ENCODE results near the gene C15orf61.

C15orf61 gene

DNA sequence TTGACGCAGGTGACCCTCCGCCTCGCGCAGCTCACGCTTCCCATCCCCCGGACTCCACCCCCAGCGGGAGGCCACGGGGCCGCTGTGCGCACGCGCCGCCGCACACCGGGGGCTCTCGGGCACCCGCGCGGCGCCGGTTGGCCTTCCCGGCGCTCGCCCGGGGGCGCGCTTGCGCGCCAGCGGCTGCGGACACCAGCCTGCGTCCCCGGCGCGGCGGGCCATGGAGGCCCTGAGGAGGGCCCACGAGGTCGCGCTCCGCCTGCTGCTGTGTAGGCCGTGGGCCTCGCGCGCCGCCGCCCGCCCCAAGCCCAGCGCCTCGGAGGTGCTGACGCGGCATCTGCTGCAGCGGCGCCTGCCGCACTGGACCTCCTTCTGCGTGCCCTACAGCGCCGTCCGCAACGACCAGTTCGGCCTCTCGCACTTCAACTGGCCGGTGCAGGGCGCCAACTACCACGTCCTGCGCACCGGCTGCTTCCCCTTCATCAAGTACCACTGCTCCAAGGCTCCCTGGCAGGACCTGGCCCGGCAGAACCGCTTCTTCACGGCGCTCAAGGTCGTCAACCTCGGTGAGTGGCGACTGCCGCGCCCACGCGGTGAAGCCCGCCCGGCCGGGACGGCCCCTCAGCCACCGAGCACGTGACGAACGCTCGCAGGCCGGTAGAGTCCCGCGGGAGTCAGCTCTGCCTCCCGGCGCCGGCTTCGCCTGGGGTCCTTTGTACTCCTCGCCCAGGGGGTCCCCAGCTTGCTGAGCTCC is at the start of gene C15orf61:
Gene C15orf61 (plus strand): TSS at position 103 of the 754 bp plus-strand sequence. CDS start 118 bp downstream, at position 221.
- peak; percentile 77 for DNase-seq

DNA sequence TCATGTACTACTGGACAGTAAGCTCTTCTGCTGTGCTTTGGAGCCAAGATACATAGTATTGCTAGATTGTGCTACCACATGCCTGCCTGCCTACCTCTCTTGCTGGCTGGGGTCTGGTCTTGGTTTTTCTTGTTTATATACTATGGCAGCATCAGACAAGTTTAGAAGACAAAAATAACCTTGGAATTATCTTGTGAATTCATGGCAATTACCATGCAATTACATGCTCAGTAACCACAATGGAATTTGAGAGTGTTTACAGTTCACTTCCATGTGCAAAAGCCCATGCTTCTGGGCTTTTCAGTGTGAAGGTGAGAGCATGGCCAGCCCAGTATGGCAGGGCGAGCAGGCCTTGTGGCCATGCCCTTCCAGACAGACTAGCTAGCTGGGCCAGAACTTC is 48.0 kb upstream of the C15orf61 start:
- no peak for DNase-seq

DNA sequence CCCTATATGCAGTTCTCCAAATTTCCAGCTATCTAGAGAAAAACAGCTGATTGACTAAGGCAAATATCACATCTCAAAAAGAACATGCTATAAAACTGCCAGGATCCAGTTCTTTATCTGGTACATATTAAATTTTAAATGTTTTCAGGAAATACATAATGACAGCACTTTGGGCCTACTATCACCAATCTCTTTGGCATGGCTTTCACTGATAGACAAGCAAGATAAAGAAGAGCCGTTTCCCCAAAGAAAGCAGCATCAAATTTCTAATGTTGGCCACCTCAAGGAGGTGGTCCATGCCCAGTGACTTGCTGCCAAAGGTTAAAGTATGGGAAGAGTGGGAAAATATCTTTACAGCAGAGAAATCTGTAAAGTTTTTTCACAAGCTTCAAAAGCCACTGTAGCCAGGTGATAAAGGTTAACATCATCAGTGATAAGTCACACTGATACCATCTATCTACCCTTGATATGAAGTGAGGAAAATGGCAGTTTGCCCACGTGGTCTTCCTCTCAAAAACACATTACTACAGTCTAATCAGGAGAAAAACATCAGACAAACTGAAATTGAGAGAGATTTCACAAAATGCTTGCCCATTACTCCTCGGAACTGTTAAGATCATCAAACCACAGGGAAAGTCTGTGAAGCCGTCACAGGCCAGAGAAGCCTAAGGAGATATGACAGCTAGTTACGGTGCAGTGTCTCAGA is 46.4 kb upstream of the C15orf61 start:
- no peak for DNase-seq

DNA sequence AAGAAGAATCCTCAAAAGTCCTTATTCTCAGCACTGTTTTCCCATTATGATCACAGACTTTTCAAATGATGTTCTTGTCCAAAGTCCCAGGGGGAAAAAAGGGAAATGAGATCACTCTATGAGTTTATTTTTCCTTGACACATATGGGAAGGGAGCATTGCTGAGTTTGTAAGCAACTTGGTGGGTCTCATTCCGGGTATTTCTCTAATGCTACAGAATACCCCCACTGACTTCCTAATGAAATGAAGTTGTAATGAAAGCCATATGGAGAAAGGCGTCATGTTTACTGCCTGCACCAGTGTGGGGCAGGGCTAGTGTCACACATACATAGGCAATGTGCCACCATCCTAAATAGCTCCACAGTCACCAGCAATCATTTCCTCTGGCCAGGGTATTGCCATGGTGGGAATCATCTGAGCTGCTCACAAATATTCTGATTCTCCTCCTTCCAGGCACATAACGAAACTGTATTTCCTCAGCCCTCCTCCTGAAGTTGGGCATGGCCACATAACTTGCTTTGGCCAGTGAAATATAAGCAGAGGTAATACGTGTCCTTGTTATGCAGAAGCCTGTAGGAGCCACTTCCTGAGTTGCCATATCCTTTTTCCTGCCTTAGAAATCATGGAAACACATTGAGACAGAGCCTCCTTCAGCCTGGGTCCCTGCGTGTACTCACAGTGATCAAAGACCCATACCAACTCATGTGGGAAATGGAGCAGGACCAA is 41.0 kb upstream of the C15orf61 start:
- no peak for DNase-seq

DNA sequence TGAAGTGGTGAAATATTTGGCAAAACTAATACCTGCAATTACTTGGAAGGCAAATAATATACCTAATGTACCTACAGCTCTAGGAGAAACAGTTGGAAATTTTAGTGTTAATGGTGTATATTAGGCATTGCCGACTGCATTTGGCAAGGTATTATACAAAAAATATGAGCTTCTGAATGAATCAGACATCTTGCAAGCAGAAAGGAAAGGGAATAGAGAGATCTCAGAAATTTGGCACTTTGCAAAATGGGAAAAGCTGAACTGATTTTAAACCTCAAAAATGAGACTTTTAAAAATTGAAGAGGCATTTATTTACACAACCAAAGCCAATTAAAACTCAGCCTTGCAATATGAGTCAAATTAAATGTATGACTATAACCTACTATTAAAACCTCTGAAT is 40.2 kb upstream of the C15orf61 start:
- no peak for DNase-seq

DNA sequence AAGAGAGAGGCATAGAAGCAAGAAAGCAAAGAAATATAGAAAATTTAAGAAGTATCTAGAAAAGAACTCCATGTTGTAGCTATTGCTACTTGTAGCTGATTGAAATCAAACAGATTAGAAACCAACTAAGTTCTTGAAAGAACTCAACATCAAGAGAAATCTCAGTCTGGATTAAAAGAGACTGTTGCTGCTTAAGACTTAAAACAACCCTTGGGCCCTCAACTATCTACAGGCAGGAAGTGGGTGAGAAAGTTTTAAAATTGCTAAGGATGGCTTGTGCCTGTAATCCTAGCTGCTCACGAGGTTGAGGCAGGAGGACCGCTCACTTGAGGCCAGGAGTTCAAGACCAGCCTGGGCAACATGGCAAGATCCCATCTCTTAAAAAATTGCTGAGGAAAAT is 39.3 kb upstream of the C15orf61 start:
- no peak for DNase-seq

DNA sequence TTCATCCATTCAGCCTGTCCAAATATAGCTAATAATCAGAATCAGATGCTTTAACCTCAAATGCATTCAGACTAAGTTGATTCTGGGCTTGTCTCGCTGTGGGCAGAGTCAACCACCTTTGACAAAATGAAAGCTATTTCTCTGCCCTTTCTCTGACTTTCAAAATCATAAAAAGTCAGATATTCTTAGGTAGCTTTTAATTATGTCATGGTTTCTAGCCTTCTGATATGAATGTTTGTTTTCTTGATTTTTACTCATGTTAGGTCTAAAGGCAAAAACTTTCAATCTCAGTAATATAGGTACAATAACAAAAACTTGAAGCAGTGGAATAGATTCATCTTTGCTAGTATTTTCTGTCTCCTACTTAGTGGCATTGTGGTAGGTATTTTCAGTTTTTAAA is 25.3 kb upstream of the C15orf61 start:
- DNase-seq = no peak

DNA sequence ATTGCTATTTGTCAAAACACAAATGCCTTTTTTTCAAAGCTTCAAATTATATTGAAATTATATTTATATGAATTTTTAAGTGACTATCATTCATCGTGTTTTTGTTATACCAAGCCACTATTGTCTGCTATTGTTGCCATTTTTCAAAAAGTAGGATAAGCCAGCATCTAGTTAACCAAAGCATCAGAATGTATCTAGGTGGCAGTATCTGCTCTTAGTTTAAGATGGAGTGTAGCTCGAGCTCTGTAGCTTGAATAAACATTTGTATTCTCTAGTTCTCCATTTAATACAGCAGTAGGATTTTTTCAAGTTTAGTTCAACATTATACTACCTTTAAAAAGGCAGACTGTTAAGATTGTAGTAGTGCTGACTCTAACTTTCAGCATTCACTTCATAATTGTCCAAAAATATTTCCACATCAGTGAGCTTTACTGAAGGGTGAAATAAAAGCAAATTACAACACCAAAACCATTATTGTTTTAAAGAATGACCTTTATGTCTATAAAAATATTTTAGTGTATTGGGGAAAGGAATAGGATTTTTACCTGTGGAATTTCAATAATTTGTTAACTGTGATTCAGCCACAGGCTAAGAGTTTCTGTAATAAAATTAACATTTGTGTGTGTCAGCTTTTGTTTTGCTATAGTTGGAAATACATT is 19.6 kb upstream of the C15orf61 start:
- peak; percentile 25 for DNase-seq

DNA sequence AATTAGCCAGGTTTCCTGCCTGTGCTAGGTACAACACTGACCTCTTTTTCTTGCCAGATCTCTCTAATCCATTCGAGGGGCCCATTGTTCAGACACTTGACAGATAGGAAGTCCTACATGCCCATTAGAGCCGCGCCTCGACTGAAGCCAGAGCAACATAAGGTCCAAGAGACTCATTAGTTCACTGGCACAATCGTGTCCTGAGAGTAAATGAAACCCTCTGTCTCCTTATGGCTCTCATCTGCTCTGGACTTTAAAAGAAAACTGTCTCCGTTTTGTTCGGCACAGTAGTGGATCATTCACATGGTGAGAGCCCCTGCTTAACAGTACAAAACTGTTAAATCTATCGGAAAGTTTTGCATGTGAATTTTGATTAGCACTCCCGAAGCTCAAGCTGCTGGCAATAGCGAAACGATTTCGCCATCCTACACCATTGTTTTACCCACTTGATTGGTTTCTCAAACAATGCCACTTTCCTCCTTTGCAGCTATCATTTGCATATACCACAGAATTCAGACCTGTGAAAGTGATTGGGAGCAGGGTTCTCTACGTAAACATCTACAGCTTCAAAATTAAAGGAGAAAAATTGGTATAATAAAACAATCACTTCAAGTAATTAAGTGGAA is 19.0 kb upstream of the C15orf61 start:
- no peak for DNase-seq

DNA sequence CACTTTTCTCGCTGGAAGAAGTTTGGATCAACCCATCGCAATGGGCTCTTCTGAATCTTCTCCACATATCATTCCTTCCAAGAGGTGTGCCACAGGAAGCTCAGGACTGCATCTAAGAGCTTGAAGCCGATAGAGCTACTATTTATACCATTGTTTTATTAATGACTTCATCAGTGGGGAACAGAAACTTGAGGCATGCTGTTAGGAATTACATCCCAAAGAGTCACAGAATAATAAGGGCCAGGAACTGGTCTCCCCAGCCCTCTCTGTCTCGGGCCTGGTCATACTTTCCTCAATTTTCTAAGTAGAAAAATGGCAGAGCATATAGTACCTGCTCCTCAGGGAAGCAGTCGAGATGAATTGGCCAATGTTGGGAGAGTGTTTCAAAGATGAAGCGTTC is 16.9 kb upstream of the C15orf61 start:
- no peak for DNase-seq

DNA sequence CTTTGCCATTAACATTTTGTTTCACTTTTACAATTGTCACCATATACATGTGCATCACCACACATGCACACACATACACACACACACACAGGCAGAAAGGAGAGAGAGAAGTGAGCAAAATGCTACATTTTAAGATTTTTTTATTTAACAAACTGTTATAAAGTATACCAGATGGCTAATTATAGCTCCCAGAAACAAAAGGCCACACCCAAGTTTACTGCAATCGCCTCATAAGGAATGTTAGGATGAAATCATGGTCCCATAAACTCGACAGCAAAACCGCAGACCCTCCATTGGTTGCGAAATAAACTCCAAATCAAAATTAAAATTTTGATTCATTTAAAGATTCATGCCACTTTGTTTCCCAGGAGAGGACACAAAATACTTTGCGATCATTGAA is 16.1 kb upstream of the C15orf61 start:
- peak; percentile 10 for DNase-seq

DNA sequence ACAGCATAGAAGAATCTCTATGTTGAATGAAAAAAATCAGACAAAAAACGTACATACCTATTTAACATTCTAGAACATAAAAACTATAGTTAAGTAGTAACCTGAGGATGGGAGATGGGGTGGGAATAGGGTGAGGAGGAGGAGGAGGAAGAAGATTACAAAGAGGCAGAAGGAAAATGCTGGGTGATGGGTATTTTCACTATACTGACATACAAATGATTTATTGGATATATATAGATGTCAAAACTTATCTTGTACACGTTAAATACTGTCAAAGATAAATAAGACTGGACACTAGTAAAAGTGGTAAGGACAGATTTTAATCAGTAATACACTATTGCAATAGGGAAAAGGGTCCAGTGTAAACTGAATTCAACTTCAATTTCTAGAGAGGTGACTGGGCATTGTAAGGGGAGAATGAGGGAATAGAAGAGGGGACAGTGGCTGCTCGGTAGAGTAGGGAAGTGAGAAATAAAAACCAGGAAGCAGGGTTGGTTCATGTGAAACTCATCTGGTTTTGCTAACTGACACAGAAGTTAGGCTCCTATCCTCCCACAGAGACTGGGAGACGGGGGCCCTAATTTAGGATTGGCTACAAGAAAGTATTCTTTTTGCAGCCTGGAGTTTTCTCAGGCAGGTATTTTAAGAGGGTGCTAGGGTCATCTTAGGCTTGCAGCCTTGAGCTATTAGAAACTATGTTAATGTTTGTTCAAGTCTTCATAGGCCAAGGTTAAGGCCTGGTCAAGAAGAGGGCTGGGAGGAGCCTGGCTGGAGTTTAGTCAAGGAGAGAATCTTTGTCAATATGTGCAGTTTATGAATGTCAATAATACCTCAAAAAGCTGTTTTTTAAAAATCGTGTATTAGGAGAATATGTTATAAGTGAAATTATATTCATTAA is 15.0 kb upstream of the C15orf61 start:
- peak; percentile 75 for DNase-seq

DNA sequence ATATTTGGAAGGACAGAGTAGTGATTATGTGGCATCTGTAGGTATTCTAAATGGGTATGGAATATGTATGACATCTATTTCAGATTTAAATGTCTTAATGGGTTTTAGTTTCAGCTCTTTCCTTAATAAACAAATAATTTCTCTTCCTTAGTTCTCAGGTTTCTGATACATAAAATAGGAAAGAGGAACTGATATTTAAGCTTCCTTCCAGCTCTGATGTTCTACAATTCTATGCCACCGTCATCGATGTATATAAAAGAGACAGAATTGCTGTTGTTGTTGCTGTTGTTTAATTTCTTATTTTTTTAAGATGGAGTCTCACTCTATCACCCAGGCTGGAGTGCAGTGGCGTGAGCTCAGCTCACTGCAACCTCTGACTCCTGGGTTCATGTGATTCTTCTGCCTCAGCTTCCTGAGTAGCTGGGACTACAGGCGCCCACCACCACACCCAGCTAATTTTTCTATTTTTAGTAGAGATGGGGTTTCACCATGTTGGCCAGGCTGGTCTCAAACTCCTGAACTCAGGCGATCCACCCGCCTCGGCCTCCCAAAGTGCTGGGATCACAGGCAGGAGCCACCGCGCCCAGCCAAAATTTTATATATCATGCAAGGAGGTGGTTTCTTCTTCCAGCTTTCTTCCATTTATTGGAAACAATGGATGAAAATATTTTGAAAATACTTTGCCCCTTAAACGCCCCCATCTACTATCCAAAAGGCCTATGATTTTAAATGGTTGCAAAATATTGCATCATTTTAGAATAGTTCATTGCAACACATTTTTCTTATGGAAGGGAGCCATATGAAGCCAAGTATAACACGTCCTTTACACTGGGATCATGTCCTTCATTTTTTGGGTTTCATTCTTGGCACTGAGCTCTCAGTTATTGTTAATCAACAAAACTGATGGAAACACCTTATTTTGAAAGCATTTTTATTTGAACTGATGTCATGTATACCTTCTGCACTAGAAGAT is 13.9 kb upstream of the C15orf61 start:
- peak; percentile 19 for DNase-seq

DNA sequence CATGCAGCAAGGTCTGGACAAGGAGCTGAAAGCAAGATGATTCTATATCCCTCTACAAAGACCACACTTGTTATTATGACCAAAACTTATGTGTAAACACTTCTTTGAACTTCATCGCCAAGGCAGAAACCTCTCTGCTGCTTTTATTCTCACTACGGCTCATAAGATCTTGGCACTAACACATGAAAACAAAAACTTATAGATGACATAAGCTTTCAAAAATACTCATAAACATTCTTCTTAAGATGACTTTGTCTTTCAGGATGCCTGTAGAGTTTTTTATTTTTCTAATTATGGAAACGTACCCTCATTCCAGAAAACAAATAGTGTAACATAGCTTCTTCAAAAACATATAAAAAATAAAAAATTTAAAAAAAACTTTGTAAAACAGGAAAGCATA is 12.5 kb upstream of the C15orf61 start:
- no peak for DNase-seq

DNA sequence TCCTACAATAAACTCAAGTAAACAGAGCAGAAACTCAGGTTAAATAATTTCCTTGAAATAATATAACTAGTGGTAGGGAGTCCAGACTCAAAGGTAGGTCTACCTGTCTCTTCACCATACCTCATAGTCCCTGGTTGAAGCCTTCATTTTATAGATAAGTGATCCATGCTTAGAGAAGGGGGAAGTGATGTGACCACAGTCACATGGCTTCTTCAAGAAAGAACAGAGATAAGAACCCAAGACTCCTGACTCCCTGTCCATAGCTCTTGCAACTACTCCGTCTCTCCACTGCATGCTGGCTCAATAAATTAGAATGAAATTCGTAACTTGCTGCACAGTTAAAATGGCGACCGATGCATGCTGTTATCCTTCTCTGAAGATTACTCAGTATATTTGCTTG is 11.0 kb upstream of the C15orf61 start:
- no peak for DNase-seq

DNA sequence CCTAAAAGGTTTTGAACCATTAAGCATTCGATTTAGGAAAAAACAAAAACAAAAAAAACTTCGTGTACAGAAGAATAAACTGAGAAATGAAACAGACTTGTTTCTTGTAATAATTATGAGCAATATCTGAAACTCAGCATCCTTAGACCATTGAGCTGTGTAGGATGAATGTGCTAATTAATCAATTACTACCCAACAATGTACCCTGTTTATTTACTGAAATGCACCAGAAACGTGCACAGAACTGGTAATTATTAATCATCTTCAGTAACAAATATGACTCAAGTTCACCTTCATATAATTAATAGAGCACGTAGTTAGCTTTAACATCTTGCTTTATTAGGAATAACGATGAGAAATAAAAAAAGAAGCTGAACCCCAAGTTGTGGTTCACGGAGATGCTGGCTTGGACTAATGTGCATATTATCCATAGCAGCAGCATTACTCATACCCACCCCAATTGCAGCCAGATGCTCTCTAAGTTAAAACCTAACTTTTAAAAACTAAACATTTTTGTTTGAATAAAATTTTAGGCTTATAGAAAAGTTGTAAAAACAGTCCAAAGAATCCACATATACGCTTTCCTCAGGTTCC is 10.2 kb upstream of the C15orf61 start:
- no peak for DNase-seq

DNA sequence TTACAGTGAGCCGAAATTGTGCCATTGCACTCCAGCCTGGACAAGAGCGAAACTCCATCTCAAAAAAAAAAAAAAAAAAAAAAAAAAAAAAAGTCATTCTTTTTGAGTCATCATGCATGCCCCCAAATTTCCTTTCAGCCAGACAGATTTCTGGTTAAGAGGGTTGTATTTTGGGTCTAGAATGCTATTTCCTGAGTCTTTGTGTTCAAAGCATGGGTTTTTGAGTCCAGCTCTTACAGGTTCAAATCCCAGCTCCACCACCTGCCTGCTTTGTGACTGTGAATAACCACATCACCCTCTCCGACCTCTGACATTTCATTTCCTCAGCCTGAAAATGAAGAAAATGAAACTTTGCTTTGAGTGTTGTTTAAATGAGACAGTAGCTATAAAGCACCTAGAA is 9.3 kb upstream of the C15orf61 start:
- DNase-seq = no peak

DNA sequence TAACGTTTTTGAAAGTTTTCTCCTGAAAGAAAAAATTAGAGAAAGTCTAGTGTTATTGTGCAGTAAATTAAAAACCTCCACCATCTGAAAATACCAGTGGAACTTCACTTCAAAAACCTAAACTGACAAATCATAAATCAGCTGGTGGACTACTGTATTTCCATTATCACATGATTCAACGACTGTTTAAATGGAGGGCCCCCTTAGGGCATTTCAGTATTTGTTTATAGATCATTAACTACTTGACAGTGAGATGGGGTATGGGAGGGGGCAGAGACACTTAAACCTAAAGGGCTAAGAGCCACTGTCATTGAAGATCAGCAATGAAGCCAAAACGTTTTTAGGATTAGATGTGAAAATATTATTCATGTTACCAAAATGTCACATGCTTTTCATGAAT is 8.8 kb upstream of the C15orf61 start:
- no peak for DNase-seq

DNA sequence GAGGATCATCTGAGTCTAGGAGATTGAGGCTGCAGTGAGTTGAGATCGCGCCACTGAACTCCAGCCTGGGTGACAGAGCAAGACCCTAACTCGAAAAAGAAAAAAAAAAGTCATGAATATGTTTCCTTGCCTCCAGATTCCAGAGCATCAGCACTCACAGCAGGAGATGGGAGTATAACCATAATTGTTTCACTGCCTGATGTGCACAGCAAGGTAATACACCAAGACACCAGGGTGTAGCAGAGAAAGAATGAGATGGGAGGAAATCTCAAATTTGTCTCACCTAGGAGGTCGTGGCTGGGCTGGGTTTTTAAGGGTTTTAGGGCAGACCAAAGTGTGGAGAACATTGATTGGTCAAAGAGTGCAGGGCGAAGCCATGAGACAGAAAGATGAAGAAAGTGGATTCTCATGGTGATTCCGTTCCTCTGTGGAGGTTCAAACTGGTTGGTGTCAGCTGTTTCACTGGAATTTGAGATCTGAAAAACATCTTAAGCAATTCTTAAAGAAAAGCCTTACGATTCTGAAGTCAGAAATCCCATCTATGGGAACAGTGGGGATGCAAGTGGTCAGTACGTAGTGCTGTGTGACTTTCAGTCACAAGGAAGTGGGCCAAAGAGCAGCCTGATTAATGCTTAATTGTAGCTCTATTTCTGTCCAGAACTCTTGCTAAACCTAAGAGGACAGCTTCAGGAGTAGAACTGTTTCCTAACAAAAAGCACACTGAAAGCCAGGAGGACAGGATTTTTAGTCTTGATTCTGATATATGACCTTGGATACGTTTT is 7.8 kb upstream of the C15orf61 start:
- no peak for DNase-seq

All from inflammatory macrophage treated with lipopolysaccharide for 4 hours (primary cell).